Transverse colon (tissue), 4 donors: ENCODE results near the gene DHDDS. TPM values are rescaled to one million over a fixed set of nuclear protein-coding genes. Genes with fewer than 3 reads are reported as not detected.

Experiments used
- DNase-seq: peaks from one replicate; pipeline ENCODE4 v3.0.0-alpha.2; 2019
- H3K27ac ChIP-seq, 4 donors: fragments of 200-600 bp; sonication (generic); 2 replicates each; pipeline ENCODE4 v1.5.1; 2016 to 2018; ENCODE audit warnings: inconsistent platforms in 4 of 4
- H3K27me3 ChIP-seq: fragments of 200-600 bp; sonication (generic); 2 replicates; pipeline ENCODE4 v1.5.1; 2017; ENCODE audit warnings: inconsistent platforms
- H3K36me3 ChIP-seq, 4 donors: fragments of 200-600 bp; sonication (generic); 2 replicates each; pipeline ENCODE4 v1.5.1; 2017 to 2019; ENCODE audit warnings: inconsistent platforms in 4 of 4
- H3K4me1 ChIP-seq, 4 donors: fragments of 200-600 bp; sonication (generic); 2 replicates each; pipeline ENCODE4 v1.5.1; 2017 to 2020; ENCODE audit warnings: inconsistent platforms in 4 of 4
- H3K4me3 ChIP-seq, 4 donors: fragments of 200-600 bp; sonication (generic); 1 replicate in 1 of 4; 2 replicates in 3 of 4; pipeline versions ENCODE4 v1.5.1 to v1.6.1; 2017 to 2019; ENCODE audit warnings: inconsistent platforms in 4 of 4
- H3K9me3 ChIP-seq, 2 donors: fragments of 200-600 bp; sonication (generic); 2 replicates each; pipeline ENCODE4 v1.5.1; 2017 to 2019; ENCODE audit warnings: inconsistent platforms in 2 of 2
- CTCF ChIP-seq, 5 experiments: fragments of 200-600 bp in 3 of 5; fragments of 450-650 bp in 2 of 5; sonication (generic) in 3 of 5; IDR thresholded peaks; 1 replicate in 2 of 5; 2 replicates in 3 of 5; pipeline ENCODE4 v1.5.1; 2016 to 2017; ENCODE audit warnings: antibody characterized with exemption in 5 of 5, inconsistent platforms in 3 of 5, mild to moderate bottlenecking in 2 of 5, moderate library complexity in 1 of 5
- EP300 ChIP-seq: sonication (generic); formaldehyde crosslinking; IDR thresholded peaks from one replicate; pipeline ENCODE4 v1.6.1; 2017; ENCODE audit warnings: antibody characterized with exemption, low read depth
- POLR2A ChIP-seq: fragments of 450-650 bp; IDR thresholded peaks from one replicate; pipeline ENCODE4 v1.6.1; 2016; ENCODE audit warnings: antibody characterized with exemption, mild to moderate bottlenecking, moderate library complexity
- POLR2AphosphoS5 ChIP-seq, 3 donors: sonication (generic); formaldehyde crosslinking; IDR thresholded peaks; one replicate each; pipeline ENCODE4 v1.6.1; 2016; ENCODE audit warnings: antibody characterized with exemption in 3 of 3
- WGBS, 2 donors: methylation state at CpG; one replicate each; pipeline ENCODE4 v1.1.5; 2018; ENCODE audit warnings: low coverage in 1 of 2; 5-methylcytosine and 5-hydroxymethylcytosine counted together
- in situ Hi-C, 4 donors: fragments of 200-750 bp; cut with MboI; loops; one replicate each; pipeline versions ENCODE4 v1.15.0 to v1.15.1; 2017; ENCODE audit warnings: low sequenced_read_pairs in 3 of 4, low pct_ligation_motif_present in 1 of 4, low pct_unique_long_range_greater_than_20kb in 1 of 4
- intact Hi-C: fragments of 100-400 bp; cut with DNase I; formaldehyde crosslinking; loops from one replicate; pipeline ENCODE4 v1.15.1; 2023; ENCODE audit warnings: low total_unique reads
- total RNA-seq, 4 donors: library from RNA; depleted of rRNA; stranded (reverse); fragments of >200 nt; gene quantifications; one replicate each; pipeline ENCODE4 v1.1.0, GENCODE V29; 2016

Gene DHDDS
- total RNA-seq, 4 donors from 2014 or later: 83.4 to 204 (median 131) TPM

DNA sequence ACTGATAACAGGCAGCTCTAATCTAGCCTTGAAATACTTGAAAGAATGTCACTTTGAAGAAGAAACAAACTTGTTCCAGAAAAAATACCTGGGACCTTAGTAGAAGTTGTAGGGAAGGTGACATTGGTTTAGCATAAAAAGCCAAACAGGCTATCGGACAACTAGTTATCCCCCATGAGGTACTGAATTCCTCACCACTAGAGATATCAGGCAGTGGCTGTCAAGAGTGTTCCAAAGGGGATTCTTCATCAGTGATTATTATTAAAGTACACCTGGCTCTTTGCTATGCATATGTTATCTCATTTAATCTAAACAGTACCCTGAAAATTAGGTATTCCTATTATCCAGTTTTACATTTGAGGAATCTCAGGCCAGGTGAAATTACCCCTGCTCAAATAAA lies 27.0 kb downstream of the DHDDS start:
- WGBS, 2 donors: 67 to 100% methylated on average over 1 of the region's 1 CpG
- TF ChIP-seq POLR2AphosphoS5 (IDR thresholded peaks at IDR 0.05): no peak
- TF ChIP-seq CTCF (IDR thresholded peaks at IDR 0.05): no peak
- TF ChIP-seq EP300: no peak
- no peak for TF ChIP-seq POLR2A
- H3K4me1 ChIP-seq: no peaks in the 10 kb centered on the region
- H3K27ac ChIP-seq: no peak overlapping the region
- in situ Hi-C loops (no loop called here), intact Hi-C loops (no loop called here)
- H3K9me3 ChIP-seq: no peaks in the 10 kb centered on the region
- peaks cover 0 to 52% (median 15%) of the 10 kb centered on the region in 4 donors for H3K36me3 ChIP-seq
- no peak overlapping the region for H3K4me3 ChIP-seq
- no peak for DNase-seq
- H3K27me3 ChIP-seq: no peaks in the 10 kb centered on the region

DNA sequence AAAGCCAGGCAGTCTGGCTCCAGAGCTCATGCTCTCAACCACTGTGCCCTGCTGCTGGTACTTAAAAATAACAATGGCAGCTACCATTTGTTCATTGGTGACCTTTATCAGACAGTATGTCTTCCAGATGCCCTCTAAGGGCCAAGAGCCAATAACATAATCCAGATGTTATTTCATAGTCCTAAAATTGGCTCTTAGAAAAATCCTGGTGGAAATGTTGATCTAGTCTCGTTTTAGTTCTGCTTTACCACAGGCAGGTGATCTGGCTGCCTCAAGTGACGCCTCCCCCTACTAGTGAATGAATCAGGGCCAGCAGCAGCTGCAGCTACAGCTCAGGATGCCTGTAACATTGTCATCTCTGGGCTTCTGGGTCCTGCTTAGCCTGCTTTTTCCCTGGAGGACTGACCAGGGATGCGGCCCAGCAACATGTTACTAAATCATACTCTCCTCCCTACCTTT lies 27.5 kb downstream of the DHDDS start:
- 73% methylated on average over 3 of the region's 3 CpGs; no CpG with 5 or more reads in 1 of the 2 donors for WGBS, 2 donors
- H3K36me3 ChIP-seq: peaks cover 0 to 57% (median 17%) of the 10 kb centered on the region in 4 donors
- no peak overlapping the region for H3K4me3 ChIP-seq
- in situ Hi-C loops (no loop called here), intact Hi-C loops (no loop called here)
- no peaks in the 10 kb centered on the region for H3K4me1 ChIP-seq
- TF ChIP-seq EP300 (no peak), CTCF (IDR thresholded peaks at IDR 0.05) (no peak), POLR2A (no peak), POLR2AphosphoS5 (IDR thresholded peaks at IDR 0.05) (no peak)
- DNase-seq: no peak
- no peaks in the 10 kb centered on the region for H3K9me3 ChIP-seq
- no peaks in the 10 kb centered on the region for H3K27me3 ChIP-seq
- H3K27ac ChIP-seq: no peak overlapping the region

DNA sequence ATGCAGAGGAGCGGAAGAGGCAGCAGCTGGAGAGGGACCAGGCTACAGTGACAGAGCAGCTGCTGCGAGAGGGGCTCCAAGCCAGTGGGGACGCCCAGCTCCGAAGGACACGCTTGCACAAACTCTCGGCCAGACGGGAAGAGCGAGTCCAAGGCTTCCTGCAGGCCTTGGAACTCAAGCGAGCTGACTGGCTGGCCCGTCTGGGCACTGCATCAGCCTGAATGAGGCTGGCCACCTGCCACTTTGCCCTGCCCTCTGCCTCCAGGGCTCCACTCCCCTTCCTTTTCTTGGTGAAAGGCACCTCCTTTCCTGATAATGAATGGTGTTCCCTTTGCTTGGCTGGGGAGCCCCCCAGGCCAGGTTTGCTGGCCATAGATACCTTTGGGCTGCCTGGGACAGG lies 36.8 kb downstream of the DHDDS start:
- peak; percentile 74 for DNase-seq
- no peaks in the 10 kb centered on the region for H3K27me3 ChIP-seq

GRCh38 chr1:26469558-26469957 lies 37.4 kb downstream of the DHDDS start:
- Histone ChIP-seq H3K36me3 (peaks cover 0 to 43% (median 14%) of the 10 kb centered on the region in 4 donors), H3K4me3 (no peak overlapping the region), H3K27ac (peak overlapping the region in 3 of 4 donors; percentile 46 to 100 (median 52)), H3K27me3 (no peaks in the 10 kb centered on the region), H3K9me3 (no peaks in the 10 kb centered on the region), H3K4me1 (peaks cover 13 to 52% (median 40%) of the 10 kb centered on the region in 4 donors)
- TF ChIP-seq POLR2A (no peak), POLR2AphosphoS5 (IDR thresholded peaks at IDR 0.05) (no peak), EP300 (no peak), CTCF (IDR thresholded peaks at IDR 0.05) (no peak)
- intact Hi-C loops: no loop called here
- in situ Hi-C loops: no loop called here
- no peak for DNase-seq
- 88% methylated on average over 5 of the region's 5 CpGs; no CpG with 5 or more reads in 1 of the 2 donors for WGBS, 2 donors

More for the DNA sequence above, 36.8 kb downstream of the DHDDS start:
- H3K36me3 ChIP-seq: peaks cover 0 to 43% (median 13%) of the 10 kb centered on the region in 4 donors
- no peak overlapping the region for H3K4me3 ChIP-seq
- WGBS, 2 donors: 77% methylated on average over 9 of the region's 10 CpGs; no CpG with 5 or more reads in 1 of the 2 donors
- H3K4me1 ChIP-seq: peaks cover 10 to 46% (median 36%) of the 10 kb centered on the region in 4 donors
- in situ Hi-C loops (no loop called here), intact Hi-C loops (no loop called here)
- TF ChIP-seq EP300 (no peak), POLR2AphosphoS5 (IDR thresholded peaks at IDR 0.05) (peak in 1 of 3 donors; percentile 8), CTCF (IDR thresholded peaks at IDR 0.05) (no peak), POLR2A (no peak)
- peak overlapping the region in 3 of 4 donors; percentile 26 to 52 (median 46) for H3K27ac ChIP-seq
- no peaks in the 10 kb centered on the region for H3K9me3 ChIP-seq
